Measurements from ENCODE around the gene TMEM132C. TPM values are rescaled to one million over a fixed set of nuclear protein-coding genes. Genes with fewer than 3 reads are reported as not detected.

The TMEM132C gene
- total RNA-seq, 2 donors from 2014 or later, result 0.56 TPM; not detected in 1

DNA sequence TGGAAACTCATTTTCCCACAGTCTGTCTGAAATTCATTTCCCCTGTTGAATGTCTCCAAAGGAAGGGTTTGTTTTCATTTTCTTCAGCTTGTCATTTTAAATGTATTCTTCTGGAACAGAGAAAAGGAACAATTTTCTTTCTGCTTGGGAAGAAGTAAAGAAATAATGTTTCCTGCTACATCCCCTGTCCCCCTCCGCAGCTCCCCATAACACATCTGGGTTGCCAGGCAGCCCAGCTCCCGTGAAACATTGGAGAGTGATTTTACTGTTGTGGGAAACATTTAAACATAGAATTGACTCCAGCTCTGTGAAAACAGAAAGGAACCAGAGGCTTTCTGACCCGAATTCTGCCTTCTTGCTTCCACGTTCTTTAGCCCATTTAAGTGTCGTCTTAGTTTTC lies 159.5 kb downstream of the TMEM132C start:
- Histone ChIP-seq H3K36me3 (no peaks in the 10 kb centered on the region), H3K4me1 (ENCODE audit: control insufficient read depth in 1 of 2, low read depth in 2 of 2) (no peaks in the 10 kb centered on the region), H3K27me3 (replicated peaks; ENCODE audit: insufficient read depth) (no peaks in the 10 kb centered on the region), H3K9me3 (no peaks in the 10 kb centered on the region), H3K27ac (no peak overlapping the region), H3K4me3 (no peak overlapping the region)
- TF ChIP-seq CTCF (IDR thresholded peaks at IDR 0.05), result no peak
- no peak for ATAC-seq (ENCODE audit: insufficient number of reproducible peaks, low FRiP score, low read depth)
- DNase-seq (ENCODE audit: low spot score), result no peak

DNA sequence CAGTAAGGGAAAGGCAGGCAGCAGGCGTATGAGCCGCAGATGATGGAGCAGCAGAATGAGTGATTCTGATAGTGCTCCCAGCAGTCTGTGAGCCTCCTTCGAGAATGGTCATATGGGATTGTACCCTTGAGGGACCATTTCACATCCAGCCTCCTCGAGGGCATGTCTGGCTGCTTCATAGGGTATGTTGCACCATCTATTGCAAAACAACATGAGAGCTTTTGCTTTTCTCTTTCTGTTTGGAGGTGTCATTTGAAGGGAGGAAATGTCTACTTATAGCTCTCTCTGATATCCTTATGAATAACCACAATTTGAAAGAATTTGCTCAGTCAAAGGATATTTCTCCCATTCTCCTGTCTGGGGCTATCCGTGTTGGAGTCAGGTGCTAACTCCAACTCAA lies 172.8 kb downstream of the TMEM132C start:
- ATAC-seq (ENCODE audit: insufficient number of reproducible peaks, low FRiP score, low read depth) (no peak), DNase-seq (ENCODE audit: low spot score) (no peak)
- no peak overlapping the region for H3K27ac ChIP-seq
- no peaks in the 10 kb centered on the region for H3K9me3 ChIP-seq
- H3K36me3 ChIP-seq, result no peaks in the 10 kb centered on the region
- no peak overlapping the region for H3K4me3 ChIP-seq
- H3K4me1 ChIP-seq (ENCODE audit: control insufficient read depth in 1 of 2, low read depth in 2 of 2), result no peaks in the 10 kb centered on the region
- H3K27me3 ChIP-seq (replicated peaks; ENCODE audit: insufficient read depth), result no peaks in the 10 kb centered on the region
- TF ChIP-seq CTCF (IDR thresholded peaks at IDR 0.05), result no peak

GRCh38 chr12:128442096-128442495 lies 175.1 kb downstream of the TMEM132C start:
- no peaks in the 10 kb centered on the region for H3K4me1 ChIP-seq (ENCODE audit: control insufficient read depth in 1 of 2, low read depth in 2 of 2)
- H3K9me3 ChIP-seq, result no peaks in the 10 kb centered on the region
- H3K27me3 ChIP-seq (replicated peaks; ENCODE audit: insufficient read depth), result no peaks in the 10 kb centered on the region
- H3K36me3 ChIP-seq, result no peaks in the 10 kb centered on the region
- H3K4me3 ChIP-seq, result no peak overlapping the region
- no peak overlapping the region for H3K27ac ChIP-seq
- no peak for TF ChIP-seq CTCF (IDR thresholded peaks at IDR 0.05)
- no peak for ATAC-seq (ENCODE audit: insufficient number of reproducible peaks, low FRiP score, low read depth)
- no peak for DNase-seq (ENCODE audit: low spot score)

GRCh38 chr12:128444598-128444997 lies 177.6 kb downstream of the TMEM132C start:
- no peak for ATAC-seq (ENCODE audit: insufficient number of reproducible peaks, low FRiP score, low read depth)
- Histone ChIP-seq H3K4me3 (no peak overlapping the region), H3K27ac (no peak overlapping the region), H3K9me3 (no peaks in the 10 kb centered on the region), H3K36me3 (no peaks in the 10 kb centered on the region), H3K27me3 (replicated peaks; ENCODE audit: insufficient read depth) (no peaks in the 10 kb centered on the region), H3K4me1 (ENCODE audit: control insufficient read depth in 1 of 2, low read depth in 2 of 2) (no peaks in the 10 kb centered on the region)
- DNase-seq (ENCODE audit: low spot score), result no peak
- TF ChIP-seq CTCF (IDR thresholded peaks at IDR 0.05), result no peak

DNA sequence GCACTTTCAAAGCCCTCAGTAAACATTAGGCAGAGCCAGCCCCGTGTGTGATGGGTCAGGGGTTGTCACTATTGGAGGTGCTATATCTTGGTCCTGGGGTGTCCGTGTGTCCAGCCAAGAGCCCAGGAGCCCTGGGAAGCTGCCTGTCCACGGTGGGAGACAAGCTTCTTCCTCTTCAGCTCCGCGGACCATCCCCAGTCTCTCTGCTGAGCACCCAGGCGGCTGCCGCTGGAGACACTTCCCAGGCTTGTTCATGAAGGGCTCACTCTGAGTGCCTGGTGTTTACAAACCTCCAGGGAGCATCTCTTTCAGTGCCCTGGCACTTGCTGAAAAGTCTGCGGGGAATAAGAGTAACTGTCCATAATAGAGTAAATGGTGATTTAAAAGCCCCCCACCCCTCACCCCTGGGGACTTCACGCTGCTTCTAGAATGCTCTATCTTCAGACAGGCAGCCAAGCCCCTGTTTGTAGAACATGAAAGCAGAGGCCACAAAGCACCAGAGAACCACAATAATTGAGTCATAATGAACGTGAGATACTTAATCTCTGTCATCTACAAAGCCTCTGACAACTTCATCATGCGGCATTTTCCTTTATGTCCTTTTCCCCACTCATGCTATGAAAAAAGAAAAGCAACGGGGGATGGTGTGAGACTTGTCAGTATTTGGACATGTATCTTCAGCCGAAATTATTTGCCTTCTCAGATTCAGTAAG lies 178.6 kb downstream of the TMEM132C start:
- no peak for ATAC-seq (ENCODE audit: insufficient number of reproducible peaks, low FRiP score, low read depth)
- TF ChIP-seq CTCF (IDR thresholded peaks at IDR 0.05), result no peak
- H3K4me3 ChIP-seq, result no peak overlapping the region

More for the DNA sequence above, 178.6 kb downstream of the TMEM132C start:
- Histone ChIP-seq H3K4me1 (ENCODE audit: control insufficient read depth in 1 of 2, low read depth in 2 of 2) (no peaks in the 10 kb centered on the region), H3K27me3 (replicated peaks; ENCODE audit: insufficient read depth) (no peaks in the 10 kb centered on the region), H3K36me3 (no peaks in the 10 kb centered on the region), H3K27ac (no peak overlapping the region), H3K9me3 (no peaks in the 10 kb centered on the region)
- no peak for DNase-seq (ENCODE audit: low spot score)
